Panc1 (cell line): ENCODE data around the gene COA6.

Experiments used
- POLR2AphosphoS5 ChIP-seq: IDR thresholded peaks from 2 replicates; pipeline ENCODE4 v1.6.1; 2012; ENCODE audit warnings: mild to moderate bottlenecking, low read depth, low read length, moderate library complexity
- SIN3A ChIP-seq: IDR thresholded peaks from 2 replicates; pipeline ENCODE4 v1.6.1; 2012; ENCODE audit warnings: low read depth, mild to moderate bottlenecking, low read length, moderate library complexity, borderline replicate concordance; ENCODE audit not compliant: insufficient read depth
- TF ChIP-seq, protein P1 (sequence below): fragments of 450-650 bp; IDR thresholded peaks from 2 replicates; pipeline ENCODE4 v1.5.1; 2017; ENCODE audit warnings: mild to moderate bottlenecking
- TF ChIP-seq, protein P2 (sequence below), 2 experiments: IDR thresholded peaks; 2 replicates each; pipeline ENCODE4 v1.6.1; 2011 to 2012; ENCODE audit warnings: low read depth in 2 of 2, control low read depth in 1 of 2, low read length in 1 of 2, mild to moderate bottlenecking in 1 of 2, moderate library complexity in 1 of 2; ENCODE audit not compliant: insufficient read depth in 1 of 2

DNA sequence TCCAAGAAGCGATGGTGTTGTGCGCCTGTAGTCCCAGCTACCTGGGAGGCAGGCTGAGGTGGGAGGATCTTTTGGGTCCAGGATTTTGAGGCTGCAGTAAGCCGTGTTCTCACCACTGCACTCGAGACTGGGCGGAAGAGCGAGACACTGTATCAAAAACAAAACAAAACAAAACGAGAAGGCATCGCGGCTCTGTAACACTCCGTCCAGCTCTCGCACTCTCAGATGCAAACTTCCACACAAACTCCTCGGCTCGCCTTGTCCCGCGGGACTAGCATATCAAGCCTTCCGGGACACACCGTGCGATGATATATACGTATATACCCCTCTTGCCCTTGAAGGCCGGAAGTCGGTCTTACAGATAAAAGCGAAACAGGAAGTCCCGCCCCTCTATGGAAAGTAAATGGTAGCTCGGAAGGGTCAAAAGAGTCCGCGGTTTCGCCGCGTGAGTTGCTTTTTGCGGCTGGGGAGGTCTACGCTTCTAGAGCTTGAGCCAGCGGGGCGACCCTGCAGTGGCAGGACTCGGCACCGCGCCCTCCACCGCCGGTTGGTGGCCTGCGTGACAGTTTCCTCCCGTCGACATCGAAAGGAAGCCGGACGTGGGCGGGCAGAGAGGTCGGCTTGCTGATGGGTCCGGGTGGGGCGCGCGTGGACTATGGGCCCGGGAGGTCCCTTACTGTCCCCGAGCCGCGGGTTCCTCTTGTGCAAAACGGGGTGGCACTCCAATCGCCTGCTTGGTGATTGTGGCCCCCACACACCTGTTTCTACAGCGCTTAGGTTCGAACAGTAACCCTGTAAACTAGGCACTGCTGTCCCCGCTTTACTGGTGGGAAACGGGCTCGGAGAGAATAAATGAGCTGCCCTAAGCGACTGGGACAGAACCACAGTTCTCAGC, at the start of gene COA6:
- TF ChIP-seq, protein P1, sequence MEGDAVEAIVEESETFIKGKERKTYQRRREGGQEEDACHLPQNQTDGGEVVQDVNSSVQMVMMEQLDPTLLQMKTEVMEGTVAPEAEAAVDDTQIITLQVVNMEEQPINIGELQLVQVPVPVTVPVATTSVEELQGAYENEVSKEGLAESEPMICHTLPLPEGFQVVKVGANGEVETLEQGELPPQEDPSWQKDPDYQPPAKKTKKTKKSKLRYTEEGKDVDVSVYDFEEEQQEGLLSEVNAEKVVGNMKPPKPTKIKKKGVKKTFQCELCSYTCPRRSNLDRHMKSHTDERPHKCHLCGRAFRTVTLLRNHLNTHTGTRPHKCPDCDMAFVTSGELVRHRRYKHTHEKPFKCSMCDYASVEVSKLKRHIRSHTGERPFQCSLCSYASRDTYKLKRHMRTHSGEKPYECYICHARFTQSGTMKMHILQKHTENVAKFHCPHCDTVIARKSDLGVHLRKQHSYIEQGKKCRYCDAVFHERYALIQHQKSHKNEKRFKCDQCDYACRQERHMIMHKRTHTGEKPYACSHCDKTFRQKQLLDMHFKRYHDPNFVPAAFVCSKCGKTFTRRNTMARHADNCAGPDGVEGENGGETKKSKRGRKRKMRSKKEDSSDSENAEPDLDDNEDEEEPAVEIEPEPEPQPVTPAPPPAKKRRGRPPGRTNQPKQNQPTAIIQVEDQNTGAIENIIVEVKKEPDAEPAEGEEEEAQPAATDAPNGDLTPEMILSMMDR: no peak
- TF ChIP-seq POLR2AphosphoS5 (peak; percentile 98), SIN3A (peak; percentile 70; the same call in 1 of the 2 replicates)
- TF ChIP-seq, protein P2, sequence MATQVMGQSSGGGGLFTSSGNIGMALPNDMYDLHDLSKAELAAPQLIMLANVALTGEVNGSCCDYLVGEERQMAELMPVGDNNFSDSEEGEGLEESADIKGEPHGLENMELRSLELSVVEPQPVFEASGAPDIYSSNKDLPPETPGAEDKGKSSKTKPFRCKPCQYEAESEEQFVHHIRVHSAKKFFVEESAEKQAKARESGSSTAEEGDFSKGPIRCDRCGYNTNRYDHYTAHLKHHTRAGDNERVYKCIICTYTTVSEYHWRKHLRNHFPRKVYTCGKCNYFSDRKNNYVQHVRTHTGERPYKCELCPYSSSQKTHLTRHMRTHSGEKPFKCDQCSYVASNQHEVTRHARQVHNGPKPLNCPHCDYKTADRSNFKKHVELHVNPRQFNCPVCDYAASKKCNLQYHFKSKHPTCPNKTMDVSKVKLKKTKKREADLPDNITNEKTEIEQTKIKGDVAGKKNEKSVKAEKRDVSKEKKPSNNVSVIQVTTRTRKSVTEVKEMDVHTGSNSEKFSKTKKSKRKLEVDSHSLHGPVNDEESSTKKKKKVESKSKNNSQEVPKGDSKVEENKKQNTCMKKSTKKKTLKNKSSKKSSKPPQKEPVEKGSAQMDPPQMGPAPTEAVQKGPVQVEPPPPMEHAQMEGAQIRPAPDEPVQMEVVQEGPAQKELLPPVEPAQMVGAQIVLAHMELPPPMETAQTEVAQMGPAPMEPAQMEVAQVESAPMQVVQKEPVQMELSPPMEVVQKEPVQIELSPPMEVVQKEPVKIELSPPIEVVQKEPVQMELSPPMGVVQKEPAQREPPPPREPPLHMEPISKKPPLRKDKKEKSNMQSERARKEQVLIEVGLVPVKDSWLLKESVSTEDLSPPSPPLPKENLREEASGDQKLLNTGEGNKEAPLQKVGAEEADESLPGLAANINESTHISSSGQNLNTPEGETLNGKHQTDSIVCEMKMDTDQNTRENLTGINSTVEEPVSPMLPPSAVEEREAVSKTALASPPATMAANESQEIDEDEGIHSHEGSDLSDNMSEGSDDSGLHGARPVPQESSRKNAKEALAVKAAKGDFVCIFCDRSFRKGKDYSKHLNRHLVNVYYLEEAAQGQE (IDR thresholded peaks at IDR 0.05; ENCODE audit: insufficient read depth in 1 of 2, low read depth in 2 of 2, low read length in 1 of 2): peak in 1 of 2 experiments; percentile 41; a peak in 1 of 4 replicates
